Activated CD8-positive, alpha-beta memory T cell treated with anti-CD3 and anti-CD28 coated beads, Interleukin-2, amount 50 U/mL, for 48 hours (primary cell): ENCODE measurements around the gene ABI1.
A peak's percentile ranks its signal among the peaks of the same experiment; 100 is the strongest.

Source experiments
- DNase-seq: peaks from one replicate; pipeline ENCODE4 v3.0.0-alpha.2; 2020

The ABI1 gene

DNA sequence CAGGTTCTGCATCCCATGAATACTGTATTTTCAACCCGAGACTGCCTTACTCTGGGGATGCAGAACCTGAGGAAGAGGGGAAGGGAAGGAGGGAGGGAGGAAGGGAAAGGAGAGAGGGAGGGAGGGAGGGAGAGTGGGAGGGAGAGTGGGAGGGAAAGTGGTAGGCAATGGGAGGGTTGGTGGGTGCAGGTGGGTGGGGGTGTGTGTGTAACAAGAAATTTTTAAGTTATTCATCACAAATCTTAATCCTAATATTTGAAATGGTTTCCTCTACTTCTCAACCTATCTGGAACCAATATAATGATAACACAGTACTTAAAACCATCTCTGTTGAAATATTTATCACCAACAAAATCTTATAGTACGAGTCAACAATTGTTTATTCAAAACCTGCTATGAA lies 95.2 kb downstream of the ABI1 start:
- no peak for DNase-seq

- no peak for DNase-seq
Measured at GRCh38 chr10:26759008-26759407, 101.8 kb downstream of the ABI1 start.

DNA sequence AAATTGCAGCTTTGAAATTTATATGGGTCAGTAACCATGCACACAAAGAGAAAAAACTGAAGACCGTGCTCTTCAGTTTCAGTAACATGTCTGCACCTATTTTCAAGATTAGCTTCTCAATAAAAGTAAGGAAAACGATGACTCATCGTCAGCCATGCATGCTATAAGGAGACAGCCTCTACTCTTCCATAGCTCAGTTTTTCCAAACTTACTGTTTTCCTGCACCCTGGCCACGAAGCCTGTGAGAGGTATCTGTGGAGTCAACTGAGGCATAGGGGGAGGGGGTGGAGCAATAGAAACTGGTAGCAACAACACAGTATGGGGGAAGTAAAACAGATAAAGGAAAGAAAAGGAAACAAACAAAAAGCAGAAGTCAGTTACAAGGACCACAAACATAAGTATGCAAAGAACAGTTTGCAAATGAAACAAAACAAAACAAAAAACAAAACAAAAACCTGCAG lies 105.3 kb downstream of the ABI1 start:
- no peak for DNase-seq

GRCh38 chr10:26746061-26746460 lies 114.7 kb downstream of the ABI1 start:
- DNase-seq: no peak

DNA sequence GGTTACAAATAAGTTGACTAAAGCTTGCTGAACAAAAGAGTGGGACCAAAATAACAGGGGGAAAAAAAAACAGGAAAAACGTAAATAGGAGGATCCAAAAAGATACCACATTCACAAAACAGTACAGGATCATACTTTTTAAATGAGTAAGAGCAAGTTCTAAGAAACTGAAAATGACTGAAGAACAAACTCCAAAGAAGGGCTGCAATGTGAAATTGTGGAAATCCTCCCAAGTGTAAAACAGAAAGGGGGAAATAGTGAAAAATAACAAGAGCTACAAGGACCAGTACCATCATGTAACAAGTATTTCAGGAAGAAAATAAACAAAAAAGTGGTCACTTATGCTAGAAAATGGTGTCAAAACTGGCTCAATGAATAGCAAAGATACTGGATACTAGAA lies 116.9 kb downstream of the ABI1 start:
- DNase-seq: no peak

DNA sequence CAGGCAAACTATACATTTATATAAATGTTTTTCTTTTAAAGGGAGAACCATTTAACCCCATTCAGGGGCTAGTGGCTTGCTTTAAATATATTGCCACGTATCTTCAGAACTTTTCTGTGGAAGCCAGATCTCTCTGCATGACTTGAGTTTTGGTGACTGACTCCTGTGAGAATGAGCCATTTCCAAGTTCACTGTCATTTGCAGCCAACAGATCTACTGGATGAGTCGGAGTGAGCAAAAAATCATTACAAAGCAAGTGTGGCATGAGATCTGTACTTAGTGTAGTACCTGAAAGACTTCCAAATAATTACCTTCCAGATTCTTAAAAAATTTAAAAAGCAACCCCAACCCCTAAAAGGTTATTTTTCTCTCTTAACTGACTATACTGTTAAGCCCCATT lies 117.7 kb downstream of the ABI1 start:
- no peak for DNase-seq

- DNase-seq: no peak
Measured at GRCh38 chr10:26741368-26741767, 119.4 kb downstream of the ABI1 start.

- DNase-seq: no peak
Measured at GRCh38 chr10:26739071-26739631, 121.6 kb downstream of the ABI1 start.

DNA sequence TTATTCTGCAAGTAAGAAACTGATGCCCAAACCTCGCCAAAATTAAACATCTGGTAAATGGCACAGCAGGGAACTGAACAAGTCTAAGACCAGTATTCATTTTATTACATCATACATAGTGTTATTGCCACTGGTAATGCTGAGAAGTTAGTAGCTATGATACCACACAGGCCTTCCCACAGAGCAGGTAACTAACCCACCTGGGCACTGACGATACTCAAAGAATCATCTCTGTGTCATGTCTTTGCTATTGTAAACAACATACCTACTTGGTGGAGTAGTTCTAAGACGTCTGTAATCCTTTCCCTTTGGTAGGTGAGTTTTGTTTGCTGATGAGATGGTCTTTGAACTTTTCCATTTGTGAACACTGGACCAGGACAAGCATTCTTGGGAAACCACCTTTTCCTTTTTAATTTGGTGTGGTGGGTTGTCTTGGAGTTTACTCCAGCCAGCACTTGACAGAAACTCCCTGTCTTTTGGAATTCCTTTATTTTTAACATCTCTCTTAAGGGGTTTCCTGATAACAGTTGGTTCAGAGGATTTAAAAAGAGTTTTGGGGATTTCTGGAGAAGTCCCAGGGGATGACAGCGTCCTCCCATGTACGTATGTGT lies 122.4 kb downstream of the ABI1 start:
- no peak for DNase-seq

- no peak for DNase-seq
Measured at GRCh38 chr10:26737730-26738129, 123.0 kb downstream of the ABI1 start.

GRCh38 chr10:26735435-26735834 lies 125.3 kb downstream of the ABI1 start:
- no peak for DNase-seq

DNA sequence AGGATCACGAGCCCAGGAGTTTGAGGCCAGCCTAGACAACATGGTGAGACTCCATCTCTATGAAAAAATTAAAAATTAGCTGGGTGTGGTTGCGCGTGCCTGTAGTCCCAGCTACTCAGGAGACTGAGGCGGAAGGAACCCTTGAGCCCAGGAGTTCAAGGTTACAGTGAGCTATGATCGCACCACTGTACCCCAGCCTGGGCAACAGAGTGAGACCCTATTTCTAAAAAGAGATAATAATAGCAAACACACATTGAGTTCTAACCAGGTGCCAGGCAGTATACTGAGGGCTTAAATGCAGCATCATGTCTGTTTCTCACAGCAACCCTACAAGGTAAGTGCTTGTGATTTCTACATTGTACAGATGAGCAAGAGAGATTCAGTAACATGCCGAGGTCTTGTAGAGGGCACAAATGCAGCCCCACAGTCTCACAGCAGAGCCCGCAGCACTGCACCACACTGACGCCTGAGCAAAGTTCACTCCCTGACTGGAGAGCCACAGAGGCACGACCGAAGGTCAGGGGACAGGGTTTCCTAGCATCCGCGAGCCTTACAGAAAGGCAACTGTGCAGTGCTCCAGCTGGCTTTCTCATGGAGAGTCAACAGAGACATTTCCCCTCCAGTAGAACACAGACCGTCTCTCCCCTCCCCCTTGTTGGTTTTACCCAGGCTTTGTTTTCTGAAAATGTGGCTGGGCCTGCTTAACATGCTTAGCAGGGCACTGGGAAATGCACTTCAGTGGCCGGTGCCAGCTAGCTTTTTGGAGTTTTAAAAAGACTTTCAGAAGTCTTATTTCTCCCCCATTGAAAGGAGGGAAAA lies 126.8 kb downstream of the ABI1 start:
- no peak for DNase-seq

DNA sequence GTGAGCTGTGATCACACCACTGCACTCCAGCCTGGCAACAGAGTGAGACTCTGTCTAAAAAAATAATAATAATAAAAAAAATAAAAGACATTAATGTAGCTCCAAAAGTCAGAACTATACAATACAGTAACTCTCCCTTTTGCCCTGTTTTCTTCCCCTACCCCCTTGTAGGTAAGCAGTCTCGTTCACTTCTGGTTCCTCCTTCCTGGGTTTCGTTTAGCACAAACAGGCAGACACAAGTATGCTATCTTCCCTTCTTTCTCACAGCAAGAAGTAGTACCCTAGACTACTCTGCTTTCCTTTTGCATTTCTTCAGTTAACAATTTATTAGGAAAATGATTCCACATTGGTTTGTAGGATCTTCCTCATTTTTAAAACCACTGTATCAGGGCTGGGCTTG lies 130.2 kb downstream of the ABI1 start:
- DNase-seq: no peak

DNA sequence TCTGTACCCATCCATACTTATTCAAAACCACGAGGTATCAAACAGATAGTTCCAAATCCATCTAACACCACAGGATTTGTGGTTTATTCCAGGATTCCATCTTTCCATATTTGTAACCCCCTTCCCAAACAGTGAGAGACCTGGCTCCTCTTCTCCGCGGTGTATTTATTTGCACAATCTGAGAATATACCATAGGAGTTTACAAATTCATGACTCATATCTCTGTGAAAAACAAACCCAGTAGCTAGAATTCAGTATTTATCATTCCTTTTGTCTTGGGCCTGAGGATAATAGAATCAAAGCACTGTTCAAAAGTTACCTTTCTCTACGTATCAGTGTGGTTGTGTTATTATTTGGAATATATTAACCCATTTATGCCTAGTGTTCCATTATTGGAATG lies 131.4 kb downstream of the ABI1 start:
- no peak for DNase-seq

DNA sequence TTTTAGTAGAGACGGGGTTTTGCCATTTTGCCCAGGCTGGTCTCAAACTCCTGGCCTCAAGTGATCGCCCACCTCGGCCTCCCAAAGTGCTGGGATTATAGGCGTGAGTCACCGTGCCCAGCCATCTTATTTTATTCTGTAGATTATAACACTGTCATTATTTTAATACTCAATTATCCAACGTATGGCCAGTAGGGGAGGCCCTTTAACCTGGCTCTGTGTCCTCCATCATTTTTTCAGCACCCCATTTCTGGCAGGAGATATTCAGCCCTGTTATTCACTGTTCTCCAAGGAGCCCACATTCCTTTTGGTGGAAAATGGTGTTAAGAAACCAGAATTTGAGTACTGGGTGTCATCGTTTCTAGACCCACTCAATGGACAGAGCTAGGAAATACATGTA lies 131.8 kb downstream of the ABI1 start:
- DNase-seq: no peak

DNA sequence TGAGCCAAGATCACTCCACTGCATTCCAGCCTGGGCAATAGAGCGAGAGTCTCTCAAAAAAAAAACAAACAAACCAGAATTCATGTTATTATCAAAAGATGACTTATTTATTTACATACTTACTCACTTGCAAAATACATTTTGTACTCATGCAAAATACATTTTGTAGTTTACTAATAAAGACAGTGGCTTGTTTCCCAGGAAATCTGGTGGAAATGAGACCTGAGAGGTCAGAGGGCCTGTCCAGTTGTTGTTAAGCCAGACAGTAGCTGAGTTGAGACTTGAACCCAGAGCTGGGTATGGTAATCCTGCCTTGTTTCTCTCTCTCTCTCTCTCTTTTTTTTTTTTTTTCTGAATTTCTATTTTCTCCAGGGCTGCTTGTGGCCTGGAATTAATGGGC lies 133.8 kb downstream of the ABI1 start:
- DNase-seq: no peak

- no peak for DNase-seq
Measured at GRCh38 chr10:26725837-26726727, 134.7 kb downstream of the ABI1 start.

DNA sequence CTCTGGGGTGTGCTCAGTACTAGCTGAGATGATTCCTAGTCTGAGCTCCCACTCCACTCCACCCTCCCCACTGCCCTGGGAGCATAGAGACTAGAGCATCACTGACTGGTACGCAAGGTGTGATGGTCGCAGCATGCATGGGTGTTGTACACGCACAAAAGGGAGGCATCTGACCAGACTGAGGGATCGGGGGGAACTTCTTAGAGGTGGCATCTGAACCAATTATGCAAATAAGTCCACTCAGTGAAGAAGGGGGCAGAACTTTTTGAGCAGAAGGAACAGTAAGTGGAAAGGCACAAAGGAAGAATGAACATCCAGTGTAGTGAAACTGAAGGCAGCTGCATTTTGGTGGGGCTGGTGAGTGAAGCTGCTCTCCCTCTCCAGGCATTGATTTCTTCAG lies 137.7 kb downstream of the ABI1 start:
- no peak for DNase-seq

GRCh38 chr10:26721561-26721960 lies 139.2 kb downstream of the ABI1 start:
- DNase-seq: peak; percentile 67

GRCh38 chr10:26717476-26717875 lies 143.3 kb downstream of the ABI1 start:
- no peak for DNase-seq

DNA sequence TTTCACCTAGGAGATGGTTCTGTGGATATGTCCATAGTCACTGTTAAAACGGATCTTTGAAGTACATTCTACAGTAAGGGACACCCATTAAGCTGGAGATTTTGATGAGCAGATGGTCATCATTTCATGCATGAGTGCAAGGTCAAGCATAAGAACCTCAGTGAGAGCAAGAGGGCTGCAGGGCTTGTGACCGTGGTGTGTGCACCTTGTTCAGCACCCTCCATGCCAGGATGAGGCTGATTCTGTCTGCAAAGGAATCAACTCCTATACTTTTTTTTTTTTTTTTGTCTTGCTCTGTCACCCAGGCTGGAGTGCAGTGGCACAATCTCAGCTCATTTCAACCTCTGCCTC lies 145.6 kb downstream of the ABI1 start:
- DNase-seq: no peak

DNA sequence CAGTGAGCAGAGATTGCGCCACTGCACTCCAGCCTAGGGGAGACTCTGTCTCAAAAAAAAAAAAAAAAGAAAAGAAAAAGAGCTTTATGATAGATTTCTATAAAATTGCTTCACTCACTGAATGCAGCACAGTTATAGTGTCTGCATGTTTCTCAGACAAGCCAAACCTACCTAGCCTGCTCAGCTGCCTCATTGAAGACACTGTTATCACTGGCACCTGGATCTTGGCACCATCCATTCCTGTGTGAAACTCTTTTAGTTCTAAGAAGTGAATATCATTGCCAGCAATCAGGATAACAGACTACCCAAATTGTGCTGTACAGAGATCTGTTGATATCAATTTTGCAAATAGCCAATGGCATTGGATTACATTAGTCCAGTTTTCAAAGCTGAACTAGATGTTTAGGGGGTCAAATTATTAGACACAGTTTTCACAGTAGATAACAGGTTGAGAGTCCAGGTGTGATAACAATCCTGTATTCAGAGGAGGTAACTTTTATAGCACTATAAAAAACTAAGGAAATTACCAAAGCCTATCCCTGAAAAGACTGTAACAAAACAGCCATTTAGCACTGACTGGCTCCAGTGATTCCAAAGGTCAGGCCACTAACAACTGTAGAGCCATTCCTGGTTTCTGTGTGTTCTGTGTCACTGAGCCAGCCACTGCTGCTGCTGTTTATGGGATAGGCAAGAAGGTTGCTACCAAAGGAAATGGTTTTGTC lies 146.2 kb downstream of the ABI1 start:
- DNase-seq: no peak

DNA sequence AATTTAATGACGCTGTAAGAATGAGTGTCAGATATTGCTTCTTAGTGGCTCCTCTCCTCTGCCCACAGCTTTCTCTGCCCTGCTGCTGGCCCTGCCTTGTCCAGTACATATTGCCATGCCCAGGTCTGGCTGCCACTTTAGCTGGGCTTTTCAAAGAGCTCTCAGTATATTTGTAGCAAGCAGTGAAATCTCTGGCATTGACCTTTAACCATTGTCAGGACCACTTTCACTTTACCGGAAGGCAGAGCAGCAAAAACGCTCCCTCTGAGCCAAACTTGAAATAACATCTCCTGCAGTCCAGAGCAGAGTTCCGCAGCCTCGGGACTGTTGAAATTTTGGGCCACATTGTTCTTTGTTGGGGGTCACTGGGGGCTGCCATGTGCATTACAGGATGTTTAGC lies 149.4 kb downstream of the ABI1 start:
- DNase-seq: no peak
